HUES48 (cell line): Measurements from ENCODE around the gene PPIF.

Experiments used
- H3K27ac ChIP-seq: one replicate; pipeline ENCODE4 v1.7.0; 2013; ENCODE audit warnings: low read depth, low read length, inconsistent platforms
- H3K27me3 ChIP-seq: 2 replicates; pipeline ENCODE4 v1.6.1; 2013; ENCODE audit warnings: mild to moderate bottlenecking, low read length; ENCODE audit not compliant: control insufficient read depth, insufficient read depth
- H3K36me3 ChIP-seq: 2 replicates; pipeline ENCODE4 v1.6.1; 2013; ENCODE audit warnings: low read length; ENCODE audit not compliant: control insufficient read depth, insufficient read depth
- H3K4me1 ChIP-seq: 2 replicates; pipeline ENCODE4 v1.6.1; 2013; ENCODE audit warnings: mild to moderate bottlenecking, low read length; ENCODE audit not compliant: control insufficient read depth, insufficient read depth
- H3K4me3 ChIP-seq: 2 replicates; pipeline ENCODE4 v1.5.1; 2013; ENCODE audit warnings: mild to moderate bottlenecking, low read depth, low read length
- H3K9ac ChIP-seq: 2 replicates; pipeline ENCODE4 v1.6.1; 2013; ENCODE audit warnings: mild to moderate bottlenecking, low read depth, low read length, moderate library complexity
- H3K9me3 ChIP-seq: 2 replicates; pipeline ENCODE4 v1.6.1; 2013; ENCODE audit warnings: low read length; ENCODE audit not compliant: control insufficient read depth, insufficient read depth

Gene PPIF

DNA sequence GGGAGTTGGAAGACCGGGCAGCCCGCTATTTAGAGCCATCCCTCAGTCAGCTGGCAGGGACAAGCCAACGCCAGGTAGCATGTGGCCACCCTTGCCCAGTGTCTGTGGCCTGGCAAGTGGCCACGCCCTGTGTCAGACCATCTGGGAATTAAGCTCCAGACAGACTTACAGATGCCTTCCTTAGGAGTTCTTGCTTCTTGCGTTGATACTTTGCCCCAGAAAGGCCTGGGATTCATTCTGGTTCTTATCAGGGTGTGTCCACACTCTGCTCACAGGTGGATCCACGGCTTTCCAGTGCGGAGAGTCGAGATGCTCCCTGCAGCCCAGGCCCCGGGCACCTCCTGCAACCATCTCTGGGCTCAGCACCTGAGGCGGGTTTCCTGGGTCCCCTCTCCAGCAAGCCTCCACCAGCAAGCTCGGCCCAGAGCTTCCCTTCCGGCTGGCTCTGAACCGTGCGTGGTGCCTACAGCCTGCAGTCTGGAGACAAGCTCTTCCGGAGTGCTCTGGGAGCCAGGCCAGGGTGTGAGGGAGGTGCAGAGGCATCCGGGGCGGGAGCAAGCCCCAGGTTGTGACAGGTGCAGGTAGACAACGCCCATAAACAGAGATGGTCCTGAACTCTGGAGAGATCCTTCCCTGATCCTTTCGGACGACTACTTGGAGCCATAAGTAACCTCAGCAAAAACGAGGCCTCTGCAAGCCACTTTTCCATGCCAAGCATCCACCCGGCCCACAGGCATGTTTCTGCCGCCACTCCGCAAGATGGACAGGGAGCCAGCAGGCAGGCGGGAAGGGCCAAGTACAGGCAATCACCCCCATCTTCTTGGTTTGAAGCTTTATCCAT is 32.3 kb upstream of the PPIF start:
- Histone ChIP-seq H3K4me3 (no peak overlapping the region), H3K9me3 (no peaks in the 10 kb centered on the region), H3K36me3 (peaks cover 21% of the 10 kb centered on the region), H3K4me1 (peaks cover 19% of the 10 kb centered on the region), H3K9ac (no peak overlapping the region), H3K27me3 (no peaks in the 10 kb centered on the region), H3K27ac (no peak overlapping the region)

DNA sequence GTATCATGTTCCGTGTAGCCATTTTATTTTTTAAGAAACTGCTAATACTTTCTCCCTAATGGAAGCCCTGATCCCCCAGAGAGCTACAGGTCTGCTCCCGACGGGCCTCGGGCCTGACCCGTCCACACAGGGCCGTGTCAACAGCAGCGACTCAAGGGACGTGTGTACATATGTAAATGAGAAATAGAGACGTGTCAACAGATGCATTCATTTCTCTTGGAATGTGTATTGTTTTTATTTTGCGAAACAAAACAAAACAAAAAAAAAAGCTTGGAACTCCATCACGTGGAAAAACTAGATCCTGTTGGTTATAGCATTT is 31.7 kb upstream of the PPIF start:
- H3K27me3 ChIP-seq = no peaks in the 10 kb centered on the region
- H3K4me3 ChIP-seq = no peak overlapping the region
- peaks cover 19% of the 10 kb centered on the region for H3K36me3 ChIP-seq
- no peak overlapping the region for H3K27ac ChIP-seq
- no peaks in the 10 kb centered on the region for H3K9me3 ChIP-seq
- H3K9ac ChIP-seq = no peak overlapping the region
- H3K4me1 ChIP-seq = peaks cover 19% of the 10 kb centered on the region

DNA sequence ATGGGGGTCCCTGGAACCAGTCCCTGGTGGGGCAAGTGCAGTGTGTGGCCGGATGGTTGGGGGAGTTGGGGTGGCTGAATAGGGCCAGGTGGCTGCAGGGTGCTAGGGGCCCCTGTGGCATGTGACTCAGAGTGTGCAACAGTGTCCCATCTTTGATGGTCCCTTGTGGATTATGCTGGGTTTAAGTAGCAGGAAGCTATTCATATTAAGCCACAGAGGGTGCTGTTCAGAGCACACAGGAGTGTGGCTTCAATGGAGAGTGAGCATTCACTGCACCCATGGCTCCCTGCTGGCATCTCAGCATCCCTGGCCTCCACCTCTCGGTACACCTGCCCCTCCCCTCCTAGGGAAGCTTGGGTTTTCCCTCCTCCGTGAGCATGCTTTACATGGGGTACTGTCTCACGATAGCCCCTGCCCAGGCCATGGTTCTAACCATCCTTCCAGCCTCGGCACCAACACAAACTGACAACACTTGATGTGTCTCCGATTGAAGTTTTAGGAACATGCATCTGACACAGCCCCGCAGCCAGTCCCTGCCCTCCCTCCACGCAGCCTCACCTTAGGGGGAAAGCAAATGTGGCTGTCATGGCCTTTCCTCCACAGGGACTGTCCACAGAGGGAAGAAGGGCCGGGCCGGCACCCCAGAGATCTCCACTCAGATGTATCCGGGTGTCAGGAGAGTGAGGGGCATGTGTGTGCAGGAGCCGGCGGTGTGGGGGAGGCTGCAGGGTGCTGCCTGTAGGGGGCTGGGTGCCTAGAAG is 30.4 kb upstream of the PPIF start:
- Histone ChIP-seq H3K4me1 (peaks cover 19% of the 10 kb centered on the region), H3K9me3 (no peaks in the 10 kb centered on the region), H3K27me3 (no peaks in the 10 kb centered on the region), H3K36me3 (peaks cover 19% of the 10 kb centered on the region), H3K4me3 (no peak overlapping the region), H3K9ac (no peak overlapping the region), H3K27ac (peak overlapping the region; percentile 76)

DNA sequence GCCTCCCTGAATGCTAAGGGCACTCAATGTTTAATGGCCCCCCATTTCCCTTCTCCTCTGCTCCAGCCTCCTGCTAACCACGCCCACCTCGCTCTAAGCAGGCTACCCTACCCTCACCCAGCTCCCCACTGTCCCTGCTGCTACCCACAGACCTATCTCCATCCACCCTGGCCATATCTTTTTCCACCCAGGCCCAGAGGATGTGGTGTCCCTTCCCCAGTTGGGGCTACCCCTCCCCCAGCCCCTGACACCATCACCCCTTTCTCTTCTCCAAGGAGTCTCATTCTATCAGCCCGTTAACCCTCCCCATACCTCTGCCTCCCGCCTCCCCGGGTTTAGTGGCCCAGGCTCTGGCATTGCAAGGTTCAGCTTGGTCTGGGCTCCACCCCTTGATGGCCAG is 28.9 kb upstream of the PPIF start:
- peaks cover 8% of the 10 kb centered on the region; the same call in 1 of the 2 replicates for H3K36me3 ChIP-seq
- no peaks in the 10 kb centered on the region for H3K9me3 ChIP-seq
- H3K4me1 ChIP-seq = peaks cover 19% of the 10 kb centered on the region
- no peak overlapping the region for H3K4me3 ChIP-seq
- H3K27me3 ChIP-seq = no peaks in the 10 kb centered on the region
- peak overlapping the region; percentile 74 for H3K27ac ChIP-seq
- H3K9ac ChIP-seq = no peak overlapping the region

DNA sequence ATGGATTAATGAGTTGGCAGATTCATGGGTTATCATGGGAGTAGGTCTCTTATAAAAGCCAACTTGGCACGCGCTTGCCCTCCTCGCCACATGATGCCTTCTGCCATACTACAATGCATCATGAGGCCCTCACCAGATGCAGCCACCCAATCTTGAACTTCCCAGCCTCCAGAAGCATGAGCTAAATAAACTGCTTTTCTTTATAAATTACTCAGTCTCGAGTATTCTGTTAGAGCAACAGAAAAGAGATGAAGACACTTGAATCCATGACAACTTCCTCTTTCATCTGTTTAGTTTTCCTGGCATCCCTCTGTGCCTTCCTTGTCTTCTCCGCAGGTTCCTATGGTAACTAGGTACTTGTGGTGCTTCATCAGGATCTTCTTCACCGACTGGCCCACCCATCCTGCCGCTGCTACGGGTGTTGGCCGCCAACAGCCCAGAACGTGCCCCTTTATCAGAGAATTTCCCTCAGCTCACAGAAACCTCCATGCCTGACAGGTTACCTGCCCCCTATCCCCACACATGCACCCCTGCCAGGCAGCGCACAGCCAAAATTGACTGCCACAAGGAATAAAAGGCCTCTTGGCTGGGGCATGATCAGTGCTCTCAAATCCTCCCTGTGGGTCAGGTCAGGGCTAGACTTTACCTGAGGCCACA is 28.0 kb upstream of the PPIF start:
- Histone ChIP-seq H3K4me1 (peaks cover 19% of the 10 kb centered on the region), H3K27ac (no peak overlapping the region), H3K27me3 (no peaks in the 10 kb centered on the region), H3K36me3 (0 out of 2 replicates have a peak, but pooled peaks cover 3% of the 10 kb centered on the region), H3K9me3 (no peaks in the 10 kb centered on the region), H3K4me3 (no peak overlapping the region), H3K9ac (no peak overlapping the region)

DNA sequence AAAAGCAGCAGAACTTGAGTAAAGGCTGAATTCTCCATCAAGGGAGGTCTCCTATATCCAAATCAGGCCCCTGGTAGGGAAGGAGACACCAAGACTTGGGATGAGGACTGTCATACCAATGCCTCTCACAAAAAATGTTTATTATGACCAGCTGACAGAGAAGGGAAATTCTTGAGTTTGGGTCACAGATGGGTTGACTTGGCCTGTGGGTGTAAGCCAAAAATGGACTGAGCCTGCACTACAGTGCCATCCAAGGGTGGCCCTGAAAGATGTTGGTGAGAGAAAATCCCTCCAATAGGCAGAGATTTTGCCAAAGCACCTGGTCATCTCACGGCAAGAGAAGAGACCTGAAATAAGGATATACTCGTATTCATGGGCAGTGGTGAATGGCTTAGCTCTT is 27.0 kb upstream of the PPIF start:
- H3K27me3 ChIP-seq = no peaks in the 10 kb centered on the region

DNA sequence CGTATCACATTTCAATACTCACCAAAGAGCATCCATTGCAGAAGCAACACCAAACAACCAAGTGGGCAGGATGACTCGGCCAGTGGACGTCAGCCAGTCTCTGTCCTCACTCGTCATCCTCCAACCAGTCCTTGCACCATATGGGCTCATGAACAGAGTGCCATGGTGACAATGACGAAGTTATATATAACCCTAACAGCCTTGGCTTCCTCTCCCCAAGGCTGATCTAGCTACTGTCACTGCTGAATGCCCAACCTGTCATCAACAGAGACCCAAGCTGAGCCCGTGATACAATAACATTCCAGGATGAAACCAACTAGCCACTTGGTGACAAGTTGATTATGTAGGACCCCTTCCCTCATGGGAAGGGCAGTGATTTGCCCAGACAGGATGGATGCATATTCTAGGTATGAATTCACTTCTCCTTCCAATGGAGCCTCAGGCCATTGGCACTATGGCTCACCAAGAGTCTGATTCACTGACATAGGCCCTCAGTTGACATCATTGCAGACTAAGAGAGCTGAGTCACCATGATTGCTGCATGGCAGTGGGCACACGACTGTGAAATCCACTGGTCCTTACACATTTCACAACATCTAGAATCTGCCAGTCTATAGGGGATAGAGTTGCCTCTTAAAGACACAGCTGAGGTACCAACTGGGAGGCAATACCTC is 26.3 kb upstream of the PPIF start:
- Histone ChIP-seq H3K9me3 (no peaks in the 10 kb centered on the region), H3K27ac (no peak overlapping the region), H3K4me1 (peaks cover 19% of the 10 kb centered on the region), H3K9ac (no peak overlapping the region), H3K36me3 (no peaks in the 10 kb centered on the region), H3K4me3 (no peak overlapping the region), H3K27me3 (no peaks in the 10 kb centered on the region)

More for the DNA sequence above, 27.0 kb upstream of the PPIF start:
- Histone ChIP-seq H3K36me3 (0 out of 2 replicates have a peak, but pooled peaks cover under 1% of the 10 kb centered on the region), H3K9me3 (no peaks in the 10 kb centered on the region), H3K27ac (no peak overlapping the region), H3K4me3 (no peak overlapping the region), H3K9ac (no peak overlapping the region), H3K4me1 (peaks cover 19% of the 10 kb centered on the region)

DNA sequence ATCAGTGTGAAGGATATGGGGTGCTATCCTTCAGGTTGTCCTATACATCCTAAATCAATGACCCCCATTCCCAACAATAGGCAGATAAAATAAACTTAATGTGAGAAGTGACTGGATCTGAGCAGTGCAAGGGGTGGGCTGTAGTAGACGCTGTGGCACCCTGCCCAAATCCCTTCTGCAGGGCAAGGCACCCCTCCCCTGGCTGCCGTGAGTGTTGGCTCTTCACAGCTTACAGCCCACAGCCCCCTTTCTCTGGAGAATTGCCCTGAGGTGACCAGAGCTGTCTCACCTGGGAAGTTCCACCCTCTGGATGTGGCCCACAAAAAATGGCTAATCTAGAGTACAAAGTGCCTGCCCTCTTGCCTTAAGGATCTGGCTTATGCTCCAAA is 25.8 kb upstream of the PPIF start:
- H3K4me1 ChIP-seq = peaks cover 18% of the 10 kb centered on the region
- H3K36me3 ChIP-seq = no peaks in the 10 kb centered on the region
- no peaks in the 10 kb centered on the region for H3K9me3 ChIP-seq
- H3K9ac ChIP-seq = no peak overlapping the region
- H3K27ac ChIP-seq = no peak overlapping the region
- no peaks in the 10 kb centered on the region for H3K27me3 ChIP-seq
- no peak overlapping the region for H3K4me3 ChIP-seq

DNA sequence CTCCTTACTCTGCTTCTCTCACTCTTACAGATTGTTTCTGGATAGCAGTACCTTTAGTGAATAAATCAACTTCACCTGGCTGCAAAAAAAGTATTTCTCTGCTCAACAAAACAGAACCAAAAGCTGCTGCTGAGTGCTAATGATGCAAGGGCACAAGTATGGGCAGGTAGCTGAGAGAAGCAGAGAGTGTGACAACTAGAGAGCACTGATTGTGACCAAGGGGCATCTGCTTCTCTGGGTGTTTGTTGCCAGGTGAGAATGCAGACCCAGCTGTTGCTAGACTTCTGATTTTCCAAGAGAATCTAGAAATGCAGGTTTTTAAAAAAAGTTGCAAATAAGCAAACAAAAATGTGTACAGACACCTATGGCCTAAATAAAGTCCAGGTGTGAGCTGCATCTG is 25.3 kb upstream of the PPIF start:
- H3K4me3 ChIP-seq = no peak overlapping the region
- H3K9me3 ChIP-seq = no peaks in the 10 kb centered on the region
- H3K27ac ChIP-seq = no peak overlapping the region
- H3K36me3 ChIP-seq = no peaks in the 10 kb centered on the region
- no peaks in the 10 kb centered on the region for H3K27me3 ChIP-seq
- peaks cover 14% of the 10 kb centered on the region for H3K4me1 ChIP-seq
- H3K9ac ChIP-seq = no peak overlapping the region

DNA sequence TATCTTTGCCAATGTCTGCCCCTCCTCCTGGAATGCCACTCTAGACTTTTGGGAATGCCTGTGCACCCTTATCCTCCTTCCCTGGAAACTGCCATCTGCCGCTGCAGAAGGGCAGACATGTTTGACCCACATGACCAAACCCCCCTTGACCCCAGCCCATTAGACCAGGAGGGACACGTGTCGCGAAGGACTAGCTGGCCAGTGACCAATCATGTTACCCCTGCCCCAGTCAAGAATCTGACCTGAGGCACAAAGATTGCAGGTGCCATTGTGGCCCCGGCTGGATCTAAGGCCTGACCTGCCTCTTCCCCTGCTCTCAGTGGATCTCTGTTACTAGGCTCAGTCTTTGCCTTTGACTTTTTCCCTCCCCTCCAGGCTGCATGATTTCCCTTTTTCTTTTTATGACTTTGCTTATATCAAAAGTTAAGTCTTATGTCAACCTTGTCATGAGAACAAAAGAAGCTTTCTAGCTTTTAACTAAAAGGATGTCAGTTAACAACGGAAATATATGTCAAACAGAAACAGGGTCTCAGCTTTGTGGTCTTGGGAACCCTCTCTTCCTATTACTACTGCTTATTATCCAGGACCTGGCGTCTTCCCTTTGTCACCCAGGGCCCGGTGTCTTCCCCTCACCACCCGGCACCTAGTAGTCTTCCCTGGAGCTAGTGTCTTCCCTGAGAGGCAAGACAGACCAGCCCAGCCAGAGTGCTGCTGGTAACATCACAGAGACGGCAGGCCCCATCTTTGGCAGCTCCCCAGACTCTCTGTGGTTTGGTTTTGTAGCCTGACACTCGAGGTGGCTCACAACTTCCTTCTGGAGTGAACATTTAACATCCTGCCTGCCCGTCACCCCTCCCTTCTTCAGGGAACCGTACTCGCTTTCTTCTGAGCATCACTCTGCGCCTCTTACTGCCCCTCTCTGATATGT is 24.4 kb upstream of the PPIF start:
- H3K27me3 ChIP-seq = no peaks in the 10 kb centered on the region
- no peak overlapping the region for H3K4me3 ChIP-seq
- H3K4me1 ChIP-seq = peaks cover 4% of the 10 kb centered on the region
- H3K36me3 ChIP-seq = no peaks in the 10 kb centered on the region
- H3K27ac ChIP-seq = no peak overlapping the region
- no peak overlapping the region for H3K9ac ChIP-seq
- H3K9me3 ChIP-seq = no peaks in the 10 kb centered on the region
